Panc1 (cell line): ENCODE data around the gene TMPRSS5. TPM values are rescaled to one million over a fixed set of nuclear protein-coding genes. Genes with fewer than 3 reads are reported as not detected.

ENCODE experiments used
- ATAC-seq: fragments of 200-7000 bp; cut with Tn5 transposase; 2 replicates; pipeline ENCODE4 v1.9.1; 2020; ENCODE audit warnings: mild to moderate bottlenecking, moderate library complexity
- BruUV-seq: library from RNA; stranded (reverse); fragments of 400-500 nt; replicated peaks from 2 replicates; lab custom pipeline; 2021; lab: Mats Ljungman, UMichigan
- CTCF ChIA-PET: fragments of 300-600 bp; sonication (Branson Sonifier 250); formaldehyde crosslinking; loops from one replicate; lab custom pipeline; 2022; ENCODE audit warnings: antibody characterized with exemption; lab: Charles Lee
- POLR2A ChIA-PET: fragments of 300-600 bp; sonication (Branson Sonifier 250); formaldehyde crosslinking; loops from one replicate; lab custom pipeline; 2022; ENCODE audit warnings: antibody characterized with exemption; lab: Charles Lee
- DNase-seq: peaks from one replicate; pipeline ENCODE4 v3.0.0-alpha.2; 2010; ENCODE audit warnings: low read depth, low spot score
- H3K27ac ChIP-seq: 2 replicates; pipeline ENCODE4 v1.5.1; 2011; ENCODE audit warnings: mild to moderate bottlenecking, low read length, inconsistent platforms
- H3K27me3 ChIP-seq: fragments of 200-500 bp; sonication (Bioruptor generic); 2 replicates; pipeline ENCODE4 v1.6.0; 2014; ENCODE audit warnings: low read length, inconsistent platforms; ENCODE audit not compliant: control insufficient read depth, insufficient read depth
- H3K36me3 ChIP-seq: fragments of 200-500 bp; sonication (Bioruptor generic); 2 replicates; pipeline ENCODE4 v1.5.1; 2014; ENCODE audit warnings: inconsistent platforms, mild to moderate bottlenecking, low read length, moderate library complexity; ENCODE audit not compliant: control insufficient read depth, insufficient read depth
- H3K4me1 ChIP-seq: 2 replicates; pipeline ENCODE4 v1.5.1; 2011; ENCODE audit warnings: inconsistent platforms, mild to moderate bottlenecking, low read length, moderate library complexity; ENCODE audit not compliant: control insufficient read depth, insufficient read depth
- H3K4me3 ChIP-seq, 2 experiments: 2 replicates each; pipeline ENCODE4 v1.5.1; 2011 to 2012; ENCODE audit warnings: low read depth in 2 of 2, low read length in 2 of 2, mild to moderate bottlenecking in 2 of 2, inconsistent platforms in 1 of 2, moderate library complexity in 1 of 2
- H3K9me3 ChIP-seq: fragments of 200-500 bp; sonication (Bioruptor generic); 2 replicates; pipeline ENCODE4 v1.5.1; 2014; ENCODE audit warnings: low read depth, mild to moderate bottlenecking, inconsistent platforms, low read length, moderate library complexity; ENCODE audit not compliant: control insufficient read depth, insufficient read depth
- POLR2AphosphoS5 ChIP-seq: IDR thresholded peaks from 2 replicates; pipeline ENCODE4 v1.6.1; 2012; ENCODE audit warnings: mild to moderate bottlenecking, low read depth, low read length, moderate library complexity
- SIN3A ChIP-seq: IDR thresholded peaks from 2 replicates; pipeline ENCODE4 v1.6.1; 2012; ENCODE audit warnings: low read depth, mild to moderate bottlenecking, low read length, moderate library complexity, borderline replicate concordance; ENCODE audit not compliant: insufficient read depth
- TCF7L2 ChIP-seq: IDR thresholded peaks from 2 replicates; pipeline ENCODE4 v1.6.1; 2011; ENCODE audit warnings: mild to moderate bottlenecking, low read depth, low read length, inconsistent platforms
- in situ Hi-C: cut with HindIII; loops from 2 replicates; pipeline ENCODE4 v1.10.0; 2016; ENCODE audit warnings: low sequenced_read_pairs, low pct_unique_long_range_greater_than_20kb
- intact Hi-C: fragments of 100-400 bp; cut with micrococcal nuclease; formaldehyde crosslinking; loops from one replicate; pipeline ENCODE4 v1.10.0; 2022; ENCODE audit not compliant: unreplicated experiment
- total RNA-seq: library from RNA; stranded (reverse); gene quantifications from one replicate; pipeline ENCODE4 v1.2.1, GENCODE V29; 2021; ENCODE audit not compliant: unreplicated experiment
- TF ChIP-seq, protein P1 (sequence below), 2 experiments: IDR thresholded peaks; 2 replicates each; pipeline ENCODE4 v1.6.1; 2011 to 2012; ENCODE audit warnings: low read depth in 2 of 2, control low read depth in 1 of 2, low read length in 1 of 2, mild to moderate bottlenecking in 1 of 2, moderate library complexity in 1 of 2; ENCODE audit not compliant: insufficient read depth in 1 of 2
- TF ChIP-seq, protein P2 (sequence below): fragments of 450-650 bp; IDR thresholded peaks from 2 replicates; pipeline ENCODE4 v1.5.1; 2017; ENCODE audit warnings: mild to moderate bottlenecking

The TMPRSS5 gene
- total RNA-seq, 1 experiment from 2014 or later = 0.85 TPM

DNA sequence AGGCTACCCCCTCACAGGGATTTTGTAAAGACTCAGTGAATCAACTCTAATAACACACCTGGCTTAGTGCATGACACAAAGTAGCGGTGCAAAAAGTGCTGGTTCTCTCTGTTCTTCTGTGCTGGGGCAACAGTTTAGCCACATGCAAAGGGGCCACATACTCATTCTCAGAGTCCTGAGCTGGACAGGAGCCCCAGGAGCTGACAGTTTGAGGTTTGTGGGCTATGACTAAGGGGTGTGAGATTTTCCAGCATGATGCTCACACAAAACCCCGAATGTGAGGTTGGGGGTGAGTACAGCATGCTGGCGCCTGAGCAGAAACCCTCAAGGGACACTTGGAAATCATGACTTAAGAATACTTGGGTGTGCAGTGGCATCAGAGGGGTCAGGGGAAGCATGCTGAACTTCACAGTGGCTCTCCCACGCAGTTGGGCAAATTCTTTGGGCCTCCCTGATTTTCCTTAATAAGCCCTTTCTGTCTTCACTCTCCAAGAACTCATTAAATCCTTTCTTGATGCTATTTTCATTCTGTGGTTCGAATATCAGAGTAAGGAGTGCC, 31.0 kb downstream of the TMPRSS5 start:
- TF ChIP-seq, protein P1, sequence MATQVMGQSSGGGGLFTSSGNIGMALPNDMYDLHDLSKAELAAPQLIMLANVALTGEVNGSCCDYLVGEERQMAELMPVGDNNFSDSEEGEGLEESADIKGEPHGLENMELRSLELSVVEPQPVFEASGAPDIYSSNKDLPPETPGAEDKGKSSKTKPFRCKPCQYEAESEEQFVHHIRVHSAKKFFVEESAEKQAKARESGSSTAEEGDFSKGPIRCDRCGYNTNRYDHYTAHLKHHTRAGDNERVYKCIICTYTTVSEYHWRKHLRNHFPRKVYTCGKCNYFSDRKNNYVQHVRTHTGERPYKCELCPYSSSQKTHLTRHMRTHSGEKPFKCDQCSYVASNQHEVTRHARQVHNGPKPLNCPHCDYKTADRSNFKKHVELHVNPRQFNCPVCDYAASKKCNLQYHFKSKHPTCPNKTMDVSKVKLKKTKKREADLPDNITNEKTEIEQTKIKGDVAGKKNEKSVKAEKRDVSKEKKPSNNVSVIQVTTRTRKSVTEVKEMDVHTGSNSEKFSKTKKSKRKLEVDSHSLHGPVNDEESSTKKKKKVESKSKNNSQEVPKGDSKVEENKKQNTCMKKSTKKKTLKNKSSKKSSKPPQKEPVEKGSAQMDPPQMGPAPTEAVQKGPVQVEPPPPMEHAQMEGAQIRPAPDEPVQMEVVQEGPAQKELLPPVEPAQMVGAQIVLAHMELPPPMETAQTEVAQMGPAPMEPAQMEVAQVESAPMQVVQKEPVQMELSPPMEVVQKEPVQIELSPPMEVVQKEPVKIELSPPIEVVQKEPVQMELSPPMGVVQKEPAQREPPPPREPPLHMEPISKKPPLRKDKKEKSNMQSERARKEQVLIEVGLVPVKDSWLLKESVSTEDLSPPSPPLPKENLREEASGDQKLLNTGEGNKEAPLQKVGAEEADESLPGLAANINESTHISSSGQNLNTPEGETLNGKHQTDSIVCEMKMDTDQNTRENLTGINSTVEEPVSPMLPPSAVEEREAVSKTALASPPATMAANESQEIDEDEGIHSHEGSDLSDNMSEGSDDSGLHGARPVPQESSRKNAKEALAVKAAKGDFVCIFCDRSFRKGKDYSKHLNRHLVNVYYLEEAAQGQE (IDR thresholded peaks at IDR 0.05; ENCODE audit: insufficient read depth in 1 of 2, low read depth in 2 of 2, low read length in 1 of 2) = no peak
- TF ChIP-seq TCF7L2 = no peak
- TF ChIP-seq SIN3A = no peak
- TF ChIP-seq, protein P2, sequence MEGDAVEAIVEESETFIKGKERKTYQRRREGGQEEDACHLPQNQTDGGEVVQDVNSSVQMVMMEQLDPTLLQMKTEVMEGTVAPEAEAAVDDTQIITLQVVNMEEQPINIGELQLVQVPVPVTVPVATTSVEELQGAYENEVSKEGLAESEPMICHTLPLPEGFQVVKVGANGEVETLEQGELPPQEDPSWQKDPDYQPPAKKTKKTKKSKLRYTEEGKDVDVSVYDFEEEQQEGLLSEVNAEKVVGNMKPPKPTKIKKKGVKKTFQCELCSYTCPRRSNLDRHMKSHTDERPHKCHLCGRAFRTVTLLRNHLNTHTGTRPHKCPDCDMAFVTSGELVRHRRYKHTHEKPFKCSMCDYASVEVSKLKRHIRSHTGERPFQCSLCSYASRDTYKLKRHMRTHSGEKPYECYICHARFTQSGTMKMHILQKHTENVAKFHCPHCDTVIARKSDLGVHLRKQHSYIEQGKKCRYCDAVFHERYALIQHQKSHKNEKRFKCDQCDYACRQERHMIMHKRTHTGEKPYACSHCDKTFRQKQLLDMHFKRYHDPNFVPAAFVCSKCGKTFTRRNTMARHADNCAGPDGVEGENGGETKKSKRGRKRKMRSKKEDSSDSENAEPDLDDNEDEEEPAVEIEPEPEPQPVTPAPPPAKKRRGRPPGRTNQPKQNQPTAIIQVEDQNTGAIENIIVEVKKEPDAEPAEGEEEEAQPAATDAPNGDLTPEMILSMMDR = no peak
- no peak for TF ChIP-seq POLR2AphosphoS5
- H3K36me3 ChIP-seq = no peaks in the 10 kb centered on the region
- no TSS peak for BruUV-seq
- peak overlapping the region; percentile 68 for H3K27ac ChIP-seq
- H3K4me3 ChIP-seq = no peak overlapping the region
- ChIA-PET CTCF (no interaction called here), POLR2A (no interaction called here)
- peak; percentile 72 for ATAC-seq
- H3K27me3 ChIP-seq = no peaks in the 10 kb centered on the region
- in situ Hi-C loops (no loop called here), intact Hi-C loops (no loop called here)
- peaks cover 26% of the 10 kb centered on the region for H3K4me1 ChIP-seq
- DNase-seq = no peak
- H3K9me3 ChIP-seq = no peaks in the 10 kb centered on the region

DNA sequence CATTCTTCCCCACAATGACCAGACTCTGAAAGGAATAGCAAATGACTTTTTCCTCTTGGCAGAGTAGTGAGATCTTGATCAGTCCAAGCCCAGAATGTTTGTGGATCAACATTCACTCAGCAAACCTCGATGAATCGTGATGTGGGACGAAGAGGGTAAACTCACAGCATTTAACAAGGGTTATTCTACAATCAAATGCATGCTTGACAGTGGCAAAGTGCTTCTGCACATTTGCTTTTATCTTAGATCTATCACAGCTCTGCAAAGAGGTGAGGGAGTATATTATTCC, 31.8 kb downstream of the TMPRSS5 start:
- CTCF ChIA-PET = no interaction called here
- H3K27ac ChIP-seq = peak overlapping the region; percentile 30

More for the DNA sequence above, 31.8 kb downstream of the TMPRSS5 start:
- TF ChIP-seq, protein P2 = no peak
- no peak for TF ChIP-seq SIN3A
- TF ChIP-seq POLR2AphosphoS5 = no peak
- TF ChIP-seq TCF7L2 = no peak
- TF ChIP-seq, protein P1 (IDR thresholded peaks at IDR 0.05; ENCODE audit: insufficient read depth in 1 of 2, low read depth in 2 of 2, low read length in 1 of 2) = no peak
- no peaks in the 10 kb centered on the region for H3K9me3 ChIP-seq
- DNase-seq (no peak), ATAC-seq (peak; percentile 24)
- H3K36me3 ChIP-seq = no peaks in the 10 kb centered on the region
- POLR2A ChIA-PET = no interaction called here
- BruUV-seq = no TSS peak
- H3K4me3 ChIP-seq = no peak overlapping the region
- in situ Hi-C loops = no loop called here
- intact Hi-C loops = no loop called here
- no peaks in the 10 kb centered on the region for H3K27me3 ChIP-seq
- H3K4me1 ChIP-seq = peaks cover 26% of the 10 kb centered on the region
